Ovary (tissue), 3 donors: ENCODE data around the gene TCP11.

Experiments
- CTCF ChIP-seq, 3 donors: fragments of 450-650 bp in 2 of 3; fragments of 200-600 bp in 1 of 3; IDR thresholded peaks; one replicate each; pipeline versions ENCODE4 v1.5.1 to v1.8.0; 2016 to 2022; ENCODE audit warnings: antibody characterized with exemption in 3 of 3, mild to moderate bottlenecking in 1 of 3
- EP300 ChIP-seq: sonication (generic); formaldehyde crosslinking; IDR thresholded peaks from one replicate; pipeline ENCODE4 v1.6.1; 2017; ENCODE audit warnings: antibody characterized with exemption
- POLR2A ChIP-seq: fragments of 450-650 bp; IDR thresholded peaks from one replicate; pipeline ENCODE4 v1.6.1; 2017; ENCODE audit warnings: antibody characterized with exemption, mild to moderate bottlenecking, moderate library complexity
- donor health status: DM: no; HTN: no; CAD: no.

- TF ChIP-seq POLR2A (no peak), CTCF (IDR thresholded peaks at IDR 0.05) (no peak), EP300 (no peak)
Measured at GRCh38 chr6:35142588-35143569, 1.7 kb upstream of the TCP11 start.
